CD4-positive, alpha-beta T cell treated with Interleukin-17A for 1 hour (primary cell): ENCODE measurements around the gene P2RY6.
"Not testable (repeated sequence)": the region's sequence is repeated elsewhere in the genome, so short reads cannot be mapped to it uniquely, and the experiment has no call there.

ENCODE experiments used
- DNase-seq: peaks from one replicate; pipeline ENCODE4 v3.0.0-alpha.2; 2020

P2RY6 gene

DNA sequence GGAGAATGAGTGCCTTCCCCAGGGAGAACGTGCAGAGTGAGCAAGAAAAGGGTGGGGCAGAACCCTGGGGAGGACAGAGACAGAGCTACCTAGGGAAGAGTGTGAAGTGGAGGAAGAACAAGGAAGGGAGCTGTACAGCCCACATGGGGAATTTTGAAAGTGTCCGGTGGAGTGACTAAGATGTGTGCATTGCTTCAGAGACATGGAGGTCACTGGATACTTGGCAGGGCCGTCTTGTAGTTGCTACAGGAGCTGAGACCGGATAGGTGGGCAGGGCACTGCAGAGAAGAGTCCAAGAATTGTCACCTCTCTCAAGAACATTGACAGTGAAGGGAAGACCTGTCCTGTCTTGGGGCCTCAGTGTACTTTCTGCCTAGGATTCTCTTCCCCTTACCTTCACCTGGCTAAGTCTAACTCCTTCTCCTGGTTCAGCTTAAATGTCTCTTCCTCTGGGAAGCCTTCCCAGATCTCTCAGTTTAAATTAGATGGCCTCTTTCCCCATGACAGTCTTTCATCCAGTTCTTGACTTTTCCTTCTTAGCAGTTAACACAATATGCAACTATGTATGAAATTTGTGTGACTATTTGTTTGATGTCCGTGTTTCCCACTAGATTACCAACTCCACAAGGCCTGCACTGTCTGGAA is 9.2 kb upstream of the P2RY6 start:
- DNase-seq: no peak

DNA sequence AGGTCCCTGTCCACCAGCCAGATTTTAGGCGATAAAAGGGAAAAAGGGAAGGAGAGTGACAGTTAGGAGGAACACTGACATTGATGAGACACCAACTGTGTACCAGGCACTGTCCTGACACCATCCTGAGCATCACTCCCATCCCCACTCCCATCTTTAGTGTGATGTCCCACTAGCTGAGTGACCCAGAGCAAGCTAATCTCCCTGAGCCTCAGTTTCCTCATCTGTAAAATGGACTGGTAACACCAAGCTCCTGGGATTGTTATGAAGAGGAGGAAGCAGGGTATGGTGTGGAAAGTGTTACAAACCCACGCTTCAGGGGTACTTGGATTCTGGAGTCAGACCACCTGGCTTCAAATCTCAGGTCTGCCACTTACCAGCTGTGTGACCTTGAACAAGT is 8.5 kb upstream of the P2RY6 start:
- no peak for DNase-seq

DNA sequence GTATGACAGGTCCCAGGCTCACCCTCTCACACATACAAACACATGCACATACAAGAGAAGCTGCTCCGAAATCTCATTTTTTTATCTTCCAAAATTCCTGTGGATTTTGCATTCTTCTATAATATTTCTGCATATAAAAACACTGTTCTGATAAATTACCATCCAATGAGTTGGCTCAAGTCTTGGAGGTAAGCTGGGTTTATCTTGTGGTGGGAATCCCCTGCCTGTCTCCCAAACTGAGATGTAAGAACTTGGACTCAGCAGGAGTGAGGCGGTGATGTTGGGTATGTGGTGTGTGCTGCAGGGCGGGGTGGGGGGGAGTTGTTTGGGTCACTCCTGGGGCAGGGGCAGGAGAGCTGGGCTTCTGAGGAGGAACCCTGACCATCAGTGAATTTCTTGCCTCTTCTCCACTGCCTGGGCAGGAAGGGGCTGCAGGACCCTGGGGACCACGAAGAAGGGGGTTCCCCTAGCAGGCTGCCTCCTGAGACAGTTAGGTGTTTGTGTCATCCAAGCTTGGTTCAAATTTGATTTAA is 6.8 kb upstream of the P2RY6 start:
- DNase-seq: no peak

DNA sequence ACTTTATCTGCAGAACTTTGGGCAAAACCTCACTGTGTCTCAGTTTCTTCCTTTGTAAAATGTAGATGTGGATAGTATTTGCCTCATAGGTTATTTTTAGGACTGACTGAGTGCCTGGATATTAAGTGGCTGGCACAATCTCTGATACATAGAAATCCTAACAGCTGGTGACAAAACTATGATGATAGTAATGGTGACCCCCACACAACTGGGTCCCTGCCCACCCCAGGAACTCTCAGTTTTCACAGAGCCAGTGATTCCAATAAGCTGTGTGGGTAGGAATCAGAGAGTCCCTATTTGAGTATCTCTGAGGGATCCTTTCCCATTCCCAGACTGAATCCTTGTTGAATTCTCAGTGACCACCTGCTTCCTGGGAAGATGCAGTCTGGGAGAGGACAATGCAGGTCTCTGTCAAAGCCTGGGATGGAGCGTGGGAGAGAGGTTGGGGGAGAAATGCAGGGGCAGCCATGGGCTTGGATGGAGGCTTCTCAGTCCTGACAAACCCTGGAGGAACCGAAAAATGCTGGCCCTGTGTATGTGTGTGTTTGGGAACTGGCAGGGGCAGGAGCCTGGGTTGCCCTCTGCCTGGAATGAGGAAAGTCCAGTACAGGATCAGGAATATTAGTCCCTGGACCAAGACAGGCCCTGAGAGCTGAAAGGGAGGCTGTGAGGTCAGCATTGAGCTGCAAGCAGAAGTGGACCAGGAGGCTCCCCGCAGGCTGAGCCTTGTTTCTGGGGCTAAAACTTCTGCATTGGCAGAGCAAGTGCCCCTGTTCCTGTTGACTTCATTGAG is 6.1 kb upstream of the P2RY6 start:
- no peak for DNase-seq

DNA sequence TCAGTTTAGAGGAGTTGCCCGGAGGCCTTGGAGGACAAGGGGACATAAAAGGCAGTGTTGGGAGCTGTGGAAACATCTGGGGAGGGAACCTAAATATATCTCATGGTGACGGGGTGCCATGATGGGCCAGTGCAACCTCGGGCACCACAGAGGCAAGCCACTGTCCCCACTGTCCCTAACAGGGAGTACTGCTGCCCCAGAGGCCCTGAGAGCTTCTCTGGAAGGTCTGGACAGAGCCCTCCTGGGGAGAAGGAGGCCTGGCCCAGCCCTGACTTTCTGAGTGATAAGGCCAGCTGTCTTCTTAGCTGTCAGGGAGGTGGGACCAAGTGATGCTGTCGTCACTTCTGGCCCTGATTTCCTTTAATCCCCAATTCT is 5.5 kb upstream of the P2RY6 start:
- no peak for DNase-seq

DNA sequence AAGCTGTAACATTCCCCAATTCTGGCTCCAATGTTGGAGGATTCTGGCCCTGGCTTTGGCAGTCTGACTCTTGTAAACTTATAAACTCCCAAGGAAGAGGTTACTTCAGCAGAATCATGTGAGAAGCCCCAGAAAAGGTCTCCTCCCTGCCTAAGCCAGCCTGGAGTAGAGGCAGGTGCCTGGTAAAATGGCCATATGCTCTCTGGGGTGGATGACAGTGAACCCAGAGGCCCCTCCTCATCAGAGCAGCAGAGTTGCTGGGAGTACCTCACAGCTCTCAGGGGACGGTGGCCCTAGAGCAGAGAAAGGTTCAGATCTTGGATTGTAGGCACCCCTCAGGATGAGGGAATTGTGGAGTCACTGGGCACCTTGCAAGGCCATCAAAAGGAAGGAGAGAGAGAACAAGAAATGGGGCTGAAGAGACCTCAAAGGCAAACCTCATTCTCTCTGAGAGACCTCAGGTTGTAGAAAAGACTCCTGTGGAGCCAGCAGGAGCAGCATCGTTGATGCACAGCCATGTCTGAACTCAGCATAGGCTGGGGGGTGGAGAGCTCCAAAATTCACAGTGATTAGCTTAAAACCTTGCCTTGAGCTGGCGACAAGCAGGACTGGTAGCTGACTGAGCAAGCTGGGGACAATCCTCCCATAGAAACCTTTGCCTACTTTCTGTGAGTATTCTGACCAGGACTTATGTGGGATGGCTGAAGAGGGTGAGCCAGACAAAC is 4.9 kb upstream of the P2RY6 start:
- DNase-seq: no peak

DNA sequence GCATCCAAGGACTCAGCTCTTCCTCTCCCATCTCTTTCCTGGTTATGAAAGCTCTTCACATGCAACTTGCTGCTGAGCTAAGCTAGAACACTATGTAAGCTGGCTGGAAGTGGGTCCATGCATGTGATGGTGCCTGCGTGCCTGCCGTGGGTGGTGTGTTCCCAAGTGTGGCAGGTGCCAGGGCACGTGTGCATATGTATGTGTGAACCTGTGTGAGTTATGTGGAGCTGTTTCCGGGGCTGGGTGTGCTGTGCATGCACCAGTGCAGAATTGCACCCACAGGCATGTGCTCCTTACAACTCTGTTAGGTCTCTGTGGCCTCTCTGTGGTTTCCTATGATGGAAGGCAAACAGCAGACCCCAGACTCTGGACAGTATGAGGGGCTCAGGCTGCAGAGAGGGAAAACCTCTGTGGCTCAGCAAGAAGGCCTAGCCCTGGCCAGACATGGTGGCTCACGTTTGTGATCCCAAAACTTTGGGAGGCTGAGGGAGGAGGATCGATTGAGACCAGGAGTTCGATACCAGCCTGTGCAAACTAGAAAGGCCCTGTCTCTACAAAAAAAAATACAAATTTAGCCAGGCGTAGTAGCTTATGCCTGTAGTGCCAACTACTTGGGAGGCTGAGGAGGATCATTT is 4.1 kb upstream of the P2RY6 start:
- DNase-seq: no peak

DNA sequence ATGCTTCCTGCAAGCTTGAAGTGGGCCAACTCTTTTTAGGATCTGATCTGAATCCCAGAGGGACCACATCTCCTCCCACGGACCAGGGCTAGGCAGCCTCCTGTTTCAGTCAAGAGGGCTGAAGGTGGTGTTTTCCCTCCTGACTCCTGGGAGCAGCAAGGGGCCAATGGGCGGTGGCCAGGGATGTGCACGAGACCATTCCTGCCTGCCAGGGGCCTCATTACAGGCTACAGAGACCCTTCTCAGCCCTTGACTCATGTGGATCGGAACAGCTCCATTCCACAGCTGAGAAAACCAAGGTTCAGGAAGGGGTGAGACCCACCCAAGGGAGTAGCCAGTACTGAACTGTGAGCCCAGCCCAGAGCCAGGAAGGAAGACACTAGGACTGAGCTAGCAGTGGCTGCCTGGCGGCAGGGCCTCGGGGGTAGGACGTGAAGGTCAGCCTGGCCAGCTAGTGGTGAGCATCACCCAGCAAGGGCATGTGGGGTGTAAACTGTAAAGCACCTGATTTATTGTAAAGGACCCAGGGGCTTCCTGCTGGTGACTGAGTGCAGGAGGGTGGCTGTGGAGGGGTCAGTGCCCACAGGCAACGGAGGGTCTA is 3.4 kb upstream of the P2RY6 start:
- DNase-seq: no peak

DNA sequence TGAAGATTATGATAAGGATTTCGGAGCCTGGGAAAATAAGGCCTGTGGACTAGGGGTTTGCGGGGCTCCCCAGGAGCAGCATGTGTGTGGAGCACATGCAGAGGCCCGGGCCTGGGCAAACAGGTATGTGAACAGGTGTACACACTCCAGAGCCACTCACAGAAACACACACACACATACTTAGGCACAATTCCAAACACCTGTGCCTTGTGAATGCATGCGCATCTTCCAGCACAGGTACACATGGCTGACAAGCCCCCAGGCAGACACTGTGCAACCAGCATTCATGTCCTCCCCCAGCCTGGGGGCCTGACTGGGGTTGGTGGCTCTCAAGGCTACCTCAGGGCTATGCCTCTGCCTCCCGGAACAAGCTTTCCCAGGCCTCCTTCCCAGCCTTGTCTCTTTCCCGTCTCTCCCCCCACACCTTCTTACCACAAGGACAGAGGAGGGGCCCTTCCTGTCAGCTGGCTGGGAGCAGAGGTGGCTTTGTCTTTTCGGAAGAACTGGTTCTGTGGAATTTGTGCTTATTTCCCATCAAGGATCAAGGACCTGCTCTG is 2.6 kb upstream of the P2RY6 start:
- no peak for DNase-seq

DNA sequence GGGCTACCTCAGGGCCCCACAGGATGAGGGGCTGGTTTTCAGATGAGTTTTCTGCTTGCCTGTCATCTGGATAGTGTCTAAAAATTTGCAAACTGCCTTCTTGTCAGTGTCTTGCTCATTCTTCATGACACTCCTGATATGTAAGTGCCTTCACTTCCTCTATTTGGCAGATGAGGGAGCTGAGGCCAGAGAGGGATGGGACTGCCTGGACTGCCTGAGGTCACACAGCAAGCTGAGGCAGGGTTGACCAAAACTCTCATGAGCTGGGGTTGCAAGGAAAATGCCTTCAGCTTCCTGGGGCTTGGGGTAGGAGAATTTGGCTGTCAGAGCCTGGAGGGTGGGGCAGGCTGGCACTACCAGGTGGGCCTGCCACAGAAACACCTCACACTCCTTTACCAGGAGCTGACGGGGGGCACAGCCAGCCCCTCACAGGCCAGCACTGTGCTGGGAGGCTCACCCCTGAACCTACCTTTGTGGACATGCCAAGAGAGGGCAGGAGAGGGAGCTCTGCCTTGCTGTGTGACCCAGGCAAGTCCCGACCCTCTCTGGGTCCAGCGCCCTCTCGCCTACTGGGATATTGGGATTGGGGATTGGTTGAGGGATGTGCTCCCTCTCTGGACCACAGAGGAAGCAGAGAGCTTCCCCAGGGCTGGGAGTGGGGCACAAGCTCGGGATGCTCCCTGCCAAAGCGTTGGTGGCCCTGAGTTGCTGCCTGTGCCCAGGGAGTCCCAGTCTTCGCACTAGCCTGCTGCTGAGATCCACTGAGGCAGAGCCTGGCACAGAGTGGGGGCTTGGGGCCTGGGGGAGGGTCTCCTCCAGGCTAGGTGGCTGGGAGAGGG is 1.9 kb upstream of the P2RY6 start:
- DNase-seq: no peak

DNA sequence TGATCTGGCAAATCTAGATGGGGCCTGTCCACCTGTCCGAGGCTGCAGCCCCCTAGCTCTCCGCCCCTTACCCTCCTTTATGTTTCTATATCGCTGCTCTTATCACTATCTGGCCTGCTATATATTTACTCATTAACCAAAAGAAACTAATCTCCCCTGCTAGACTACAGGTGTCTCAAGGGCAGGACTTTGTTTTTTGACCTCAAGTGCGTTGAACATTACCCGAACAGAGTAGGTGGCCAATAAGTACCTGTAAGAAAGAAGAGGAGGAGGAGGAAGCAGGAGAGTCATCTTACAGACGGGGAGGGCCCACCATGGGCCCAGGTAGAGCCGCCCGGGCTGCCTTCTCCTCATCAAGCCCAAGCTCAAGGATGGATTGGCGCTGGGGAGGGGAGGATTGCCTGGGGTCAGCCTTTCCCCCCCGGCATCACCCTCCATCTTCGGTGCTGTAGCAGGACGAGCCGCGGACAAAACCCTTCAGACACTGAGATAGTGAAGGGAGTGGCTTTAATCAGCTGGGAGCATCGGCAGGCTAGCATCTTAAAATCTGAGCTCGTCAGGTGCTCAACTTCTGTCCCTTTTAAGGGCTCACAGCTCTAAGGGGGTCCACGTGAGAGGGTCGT is 1.2 kb upstream of the P2RY6 start:
- DNase-seq: no peak

DNA sequence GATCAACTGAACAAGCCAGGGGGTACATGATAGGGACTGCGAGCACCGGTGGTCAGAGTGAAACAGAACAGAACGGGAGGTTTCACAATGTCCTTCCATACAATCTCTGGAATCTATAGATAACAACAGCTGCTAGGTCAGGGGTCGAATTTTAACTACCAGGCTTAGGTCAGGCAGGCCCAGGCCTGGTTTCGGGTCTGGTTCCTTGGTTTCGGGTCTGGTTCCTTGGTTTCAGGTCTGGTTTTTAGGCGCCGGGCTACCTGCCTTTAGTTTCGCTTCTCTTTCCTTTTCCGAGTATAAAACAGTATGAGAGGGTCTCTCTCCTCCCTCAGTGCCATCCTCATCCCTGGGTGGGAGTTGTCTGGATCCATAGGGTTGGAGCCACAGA is 666 bp upstream of the P2RY6 start:
- DNase-seq: not testable (repeated sequence)

DNA sequence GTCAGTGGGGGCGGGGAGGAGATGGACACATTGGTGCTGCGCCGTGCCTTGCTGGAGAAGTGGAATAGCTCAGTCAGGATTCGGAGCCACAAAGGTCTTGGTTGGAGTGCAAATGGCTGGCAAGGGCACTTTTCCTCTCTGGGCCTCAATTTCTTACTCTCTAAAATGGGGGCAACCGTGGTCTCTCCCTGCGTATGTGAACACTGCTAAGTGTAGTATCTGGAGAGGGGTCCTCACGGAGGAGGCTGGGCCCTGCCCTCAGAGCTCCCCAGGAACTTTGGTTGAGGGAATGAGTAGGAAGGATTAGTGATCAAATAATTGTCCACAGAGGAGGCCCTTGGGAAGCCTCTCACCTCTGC is 521 bp downstream of the P2RY6 start:
- DNase-seq: no peak

DNA sequence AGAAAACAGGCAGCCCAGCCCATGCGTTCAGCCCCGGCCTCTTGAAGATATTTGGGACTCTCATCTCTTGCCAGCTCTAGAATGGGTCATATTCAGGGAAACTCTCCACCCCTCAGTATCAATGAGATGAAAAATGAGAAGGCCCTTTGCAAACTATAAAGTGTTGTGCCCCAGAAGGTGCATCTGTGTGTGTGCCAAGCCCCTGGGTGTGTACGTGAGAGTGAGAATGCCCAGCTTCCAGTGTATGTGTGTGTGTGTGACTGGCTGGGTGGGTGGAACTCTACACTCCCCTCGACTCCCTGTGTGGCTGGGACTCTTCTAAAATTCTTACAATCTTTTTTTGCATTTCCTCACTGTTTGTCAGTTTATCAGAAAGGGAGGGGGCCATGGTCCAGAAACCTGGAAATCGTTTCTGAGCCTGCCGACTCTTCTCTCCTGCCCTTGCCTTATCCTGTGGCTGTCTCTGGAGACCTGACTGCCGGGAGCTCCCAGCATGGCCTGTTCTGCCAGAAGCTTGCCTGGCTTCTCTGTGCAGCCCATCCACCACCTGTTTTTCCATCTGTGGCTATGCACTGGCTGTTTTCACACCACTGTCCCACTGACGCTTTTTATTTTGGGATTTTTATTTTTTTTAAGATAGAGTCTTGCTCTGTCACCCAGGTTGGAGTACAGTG is 1.2 kb downstream of the P2RY6 start:
- DNase-seq: no peak

DNA sequence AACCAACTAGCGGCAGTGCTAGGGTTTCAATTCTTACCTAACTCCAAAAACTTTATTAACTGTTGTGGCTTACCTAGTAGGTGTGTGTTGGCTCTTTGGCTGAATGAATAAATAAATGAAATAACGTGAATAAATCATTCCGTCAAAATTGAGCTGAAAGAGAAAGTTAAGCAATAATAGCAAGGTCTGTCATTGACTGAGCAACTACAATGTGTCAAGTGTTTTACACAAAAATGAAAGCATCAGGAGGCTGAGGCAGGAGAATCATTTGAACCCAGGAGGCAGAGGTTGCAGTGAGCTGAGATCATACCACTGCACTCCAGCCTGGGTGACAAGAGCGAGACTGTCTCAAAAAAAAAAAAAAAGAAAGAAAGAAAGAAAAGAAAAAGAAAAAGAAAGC is 2.1 kb downstream of the P2RY6 start:
- not testable (repeated sequence) for DNase-seq

DNA sequence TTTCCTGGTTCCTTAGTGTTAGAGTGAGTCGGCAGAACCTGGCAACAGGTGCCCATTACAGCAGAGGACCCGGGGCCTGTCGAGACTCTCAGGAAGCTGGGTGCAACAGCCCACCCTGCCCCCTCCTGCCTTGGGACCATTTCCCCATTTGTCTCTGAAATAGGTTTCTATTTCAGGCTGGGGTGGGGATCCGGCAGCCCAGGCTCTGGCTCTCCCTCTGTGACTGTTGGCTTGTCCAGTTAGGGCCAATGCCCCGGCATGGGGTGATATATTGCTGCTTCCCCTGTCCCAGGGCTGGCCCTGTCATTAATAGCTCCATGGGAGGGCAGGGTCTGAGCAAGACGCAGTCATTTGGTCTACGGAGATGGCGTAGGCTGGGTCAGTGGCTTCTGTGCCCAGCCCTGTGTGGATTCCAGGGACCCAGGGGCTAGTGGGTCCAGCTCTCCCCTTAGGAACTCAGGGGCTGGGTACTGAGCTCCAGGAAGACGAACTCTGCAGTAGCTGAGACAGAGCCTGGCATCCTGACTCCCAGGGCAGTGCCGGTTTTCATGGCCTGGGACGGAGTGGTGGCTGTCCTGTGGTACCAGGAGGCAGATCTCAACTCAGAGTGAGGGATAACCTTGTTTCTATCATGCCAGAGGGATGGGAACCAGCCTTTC is 2.7 kb downstream of the P2RY6 start:
- no peak for DNase-seq

DNA sequence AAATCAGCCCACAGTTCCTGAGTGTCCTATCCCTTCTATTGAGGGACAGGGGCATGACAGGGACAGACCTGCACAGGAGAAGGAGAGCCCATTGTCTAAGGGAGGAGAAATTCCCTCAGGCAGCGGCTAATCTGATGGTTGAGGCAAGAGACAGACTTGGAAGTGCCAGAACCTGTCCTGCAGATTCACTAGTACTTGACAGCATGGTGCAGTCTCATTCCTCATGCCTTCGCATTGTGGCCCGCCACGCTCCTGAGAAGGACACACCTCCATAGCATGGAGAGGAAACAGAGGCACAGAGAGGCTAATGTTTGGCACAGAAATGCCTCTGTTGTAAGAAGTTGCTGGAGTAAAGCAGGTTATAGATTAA is 3.2 kb downstream of the P2RY6 start:
- no peak for DNase-seq

DNA sequence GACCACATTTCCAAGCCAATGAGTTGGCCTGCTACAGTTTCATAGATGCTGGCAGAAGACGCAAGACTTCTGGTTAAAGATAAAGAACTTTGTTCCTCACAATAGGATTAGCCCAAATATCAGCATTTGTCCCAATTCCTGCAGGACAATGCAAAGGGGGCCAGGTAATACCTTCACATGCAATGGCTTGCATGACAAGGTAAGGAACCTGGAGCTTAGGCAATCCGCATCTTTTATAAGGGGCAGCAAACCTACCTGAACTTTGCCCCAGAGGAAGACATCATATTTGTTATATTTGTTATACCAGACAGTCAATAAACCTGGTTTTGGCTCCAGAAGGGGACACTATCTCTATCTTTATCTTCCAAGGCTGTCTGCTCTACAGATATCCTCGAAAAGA is 5.3 kb downstream of the P2RY6 start:
- DNase-seq: no peak

DNA sequence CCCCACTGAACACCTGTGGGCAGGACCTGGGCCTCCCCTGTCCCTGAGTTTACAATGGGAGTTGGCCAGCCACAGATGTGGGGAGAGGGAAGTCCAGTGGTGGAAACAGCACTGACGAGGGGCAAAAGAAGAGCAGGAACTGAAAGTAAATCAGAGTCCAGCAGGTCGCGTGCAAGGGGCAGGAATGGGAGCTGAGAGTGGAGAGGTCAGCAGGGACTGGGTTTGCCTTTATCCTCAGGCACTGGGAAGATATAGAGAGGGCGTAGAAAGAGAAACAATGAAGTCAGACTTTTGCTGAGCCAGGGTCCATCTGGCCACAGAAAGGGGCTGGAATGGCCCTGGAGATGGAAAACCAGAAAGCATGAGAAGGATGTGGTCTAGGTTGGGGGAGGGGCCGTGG is 8.5 kb downstream of the P2RY6 start:
- DNase-seq: no peak

DNA sequence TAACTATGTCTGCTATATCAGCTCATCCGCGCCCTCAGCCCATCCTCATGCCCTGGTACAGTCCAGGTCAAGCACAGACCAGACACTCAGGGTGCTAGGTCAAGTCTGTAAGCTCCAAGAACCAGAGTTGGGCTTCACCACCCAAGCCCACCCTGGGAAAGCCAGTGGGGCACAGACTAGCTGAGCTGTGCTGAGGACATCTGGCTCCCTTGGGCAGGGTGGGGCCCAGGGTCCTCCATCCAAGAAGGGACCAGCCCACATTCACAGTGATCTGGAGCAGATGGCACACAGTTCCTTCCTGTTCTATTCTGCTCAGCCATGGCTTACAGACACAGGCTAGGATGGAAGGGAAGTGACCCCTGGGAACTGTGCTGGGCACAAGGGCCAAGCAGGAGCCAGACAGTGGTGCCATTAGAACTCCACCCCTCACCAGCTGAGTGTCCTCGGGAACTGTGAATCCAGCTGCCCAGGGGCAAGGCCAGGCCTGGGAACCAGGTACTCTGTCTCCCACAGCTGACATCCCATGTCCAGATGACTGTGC is 9.1 kb downstream of the P2RY6 start:
- no peak for DNase-seq
